Stimulated activated CD8-positive, alpha-beta memory T cell treated with anti-CD3 and anti-CD28 coated beads, Interleukin-7, amount 100 ng/mL, for 4 hours (primary cell): ENCODE data around the gene DIP2C.

Experiments used
- DNase-seq, 2 donors: peaks; one replicate each; pipeline ENCODE4 v3.0.0-alpha.2; 2020; ENCODE audit warnings: low read depth in 2 of 2

DIP2C gene

GRCh38 chr10:575402-576129, 113.9 kb downstream of the DIP2C start:
- no peak for DNase-seq

- DNase-seq = no peak
These were observed 116.8 kb downstream of the DIP2C start for GRCh38 chr10:572696-573095.

- no peak for DNase-seq
These were observed 117.6 kb downstream of the DIP2C start for GRCh38 chr10:571688-572451.

- DNase-seq = no peak
These were observed 118.3 kb downstream of the DIP2C start for GRCh38 chr10:571166-571565.

GRCh38 chr10:570628-571163, 118.8 kb downstream of the DIP2C start:
- no peak for DNase-seq

GRCh38 chr10:569961-570627, 119.4 kb downstream of the DIP2C start:
- no peak for DNase-seq

GRCh38 chr10:568848-569247, 120.6 kb downstream of the DIP2C start:
- DNase-seq = no peak

GRCh38 chr10:567869-568268, 121.6 kb downstream of the DIP2C start:
- no peak for DNase-seq

- no peak for DNase-seq
These were observed 123.1 kb downstream of the DIP2C start for GRCh38 chr10:566241-566885.

- DNase-seq = no peak
These were observed 123.8 kb downstream of the DIP2C start for GRCh38 chr10:565676-566075.

GRCh38 chr10:565146-565545, 124.3 kb downstream of the DIP2C start:
- no peak for DNase-seq

GRCh38 chr10:563827-564226, 125.6 kb downstream of the DIP2C start:
- no peak for DNase-seq

GRCh38 chr10:562142-562541, 127.3 kb downstream of the DIP2C start:
- no peak for DNase-seq

- DNase-seq = no peak
These were observed 127.7 kb downstream of the DIP2C start for GRCh38 chr10:561721-562120.

- DNase-seq = no peak
These were observed 129.0 kb downstream of the DIP2C start for GRCh38 chr10:560314-560992.

- DNase-seq = no peak
These were observed 129.8 kb downstream of the DIP2C start for GRCh38 chr10:559767-560047.

- no peak for DNase-seq
These were observed 130.3 kb downstream of the DIP2C start for GRCh38 chr10:558891-559766.

- no peak for DNase-seq
These were observed 131.1 kb downstream of the DIP2C start for GRCh38 chr10:558364-558763.

- no peak for DNase-seq
These were observed 131.6 kb downstream of the DIP2C start for GRCh38 chr10:557792-558328.

GRCh38 chr10:556971-557637, 132.4 kb downstream of the DIP2C start:
- DNase-seq = no peak
